Stomach smooth muscle (tissue), 2 donors: ENCODE results near the gene FOXL3.
"Not testable (repeated sequence)": the region's sequence is repeated elsewhere in the genome, so short reads cannot be mapped to it uniquely, and the experiment has no call there.

Source experiments
- H3K27ac ChIP-seq: one replicate; pipeline ENCODE4 v1.7.0; 2013; ENCODE audit warnings: mild to moderate bottlenecking, low read length, inconsistent platforms
- H3K27me3 ChIP-seq, 2 donors: one replicate each; pipeline ENCODE4 v1.7.0; 2013; ENCODE audit warnings: low read length in 2 of 2; ENCODE audit not compliant: insufficient read depth in 2 of 2, control insufficient read depth in 1 of 2
- H3K36me3 ChIP-seq, 2 donors: one replicate each; pipeline ENCODE4 v1.7.0; 2013; ENCODE audit warnings: low read length in 2 of 2; ENCODE audit not compliant: control insufficient read depth in 2 of 2, insufficient read depth in 2 of 2
- H3K4me1 ChIP-seq: one replicate; pipeline ENCODE4 v1.7.0; 2013; ENCODE audit warnings: low read length; ENCODE audit not compliant: control insufficient read depth, insufficient read depth
- H3K4me3 ChIP-seq, 2 donors: one replicate each; pipeline ENCODE4 v1.7.0; 2013; ENCODE audit warnings: low read length in 2 of 2
- H3K9ac ChIP-seq, 2 donors: one replicate each; pipeline ENCODE4 v1.7.0; 2013; ENCODE audit warnings: low read length in 2 of 2, mild to moderate bottlenecking in 1 of 2
- H3K9me3 ChIP-seq, 2 donors: one replicate each; pipeline ENCODE4 v1.7.0; 2013; ENCODE audit warnings: low read length in 2 of 2; ENCODE audit not compliant: control insufficient read depth in 2 of 2
- donor health status: healthy.
- donor health status: Pancreatic carcinoma.

Gene FOXL3

DNA sequence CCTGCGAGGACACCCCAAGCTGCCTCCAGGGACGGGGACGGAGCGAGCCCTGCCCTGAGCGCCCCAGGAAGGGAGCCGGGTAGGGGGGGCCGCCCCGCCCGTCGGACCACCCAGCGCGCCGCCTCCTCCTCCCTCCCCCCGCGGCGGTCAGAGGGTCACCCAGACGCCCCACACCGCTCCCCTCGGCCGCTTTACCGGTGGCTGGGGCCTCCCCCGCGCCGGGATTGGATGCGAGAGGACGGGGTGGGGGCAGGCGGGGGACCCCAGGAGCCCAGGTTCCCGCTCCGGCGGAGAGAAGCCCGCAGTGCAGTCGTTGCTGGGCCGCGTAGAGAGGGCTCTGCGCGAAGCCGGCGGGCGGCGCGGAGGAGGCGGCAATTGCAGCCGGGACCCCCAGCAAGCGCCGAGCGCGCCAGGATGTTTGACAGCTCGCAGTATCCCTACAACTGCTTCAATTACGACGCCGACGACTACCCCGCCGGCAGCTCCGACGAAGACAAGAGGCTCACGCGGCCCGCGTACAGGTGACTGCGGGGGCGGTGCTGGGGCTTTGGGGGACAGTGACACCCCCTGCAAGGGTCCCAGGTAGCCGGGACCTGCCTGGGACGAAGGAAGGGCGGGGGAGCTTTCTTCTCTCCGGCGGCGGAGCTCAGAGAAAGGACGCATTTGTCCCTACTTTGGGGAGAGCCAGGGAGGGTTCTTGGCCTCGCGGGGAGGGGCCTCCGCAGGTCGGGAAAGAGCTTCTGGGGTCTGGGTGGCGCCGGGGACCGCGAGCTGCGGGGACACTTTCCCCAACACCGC lies at the start of gene FOXL3:
Gene FOXL3 (plus strand): TSS at position 415 of the 798 bp plus-strand sequence. CDS start 0 bp downstream, at position 415.
- Histone ChIP-seq H3K27ac (no peak within 1 kb of the TSS), H3K4me1 (peaks cover 6% of the 10 kb centered on the region), H3K27me3 (peaks cover 52 to 63% of the 10 kb centered on the region in 2 donors), H3K9ac (no peak within 1 kb of the TSS), H3K4me3 (no peak within 1 kb of the TSS), H3K36me3 (no peaks in the 10 kb centered on the region), H3K9me3 (no peaks in the 10 kb centered on the region)

DNA sequence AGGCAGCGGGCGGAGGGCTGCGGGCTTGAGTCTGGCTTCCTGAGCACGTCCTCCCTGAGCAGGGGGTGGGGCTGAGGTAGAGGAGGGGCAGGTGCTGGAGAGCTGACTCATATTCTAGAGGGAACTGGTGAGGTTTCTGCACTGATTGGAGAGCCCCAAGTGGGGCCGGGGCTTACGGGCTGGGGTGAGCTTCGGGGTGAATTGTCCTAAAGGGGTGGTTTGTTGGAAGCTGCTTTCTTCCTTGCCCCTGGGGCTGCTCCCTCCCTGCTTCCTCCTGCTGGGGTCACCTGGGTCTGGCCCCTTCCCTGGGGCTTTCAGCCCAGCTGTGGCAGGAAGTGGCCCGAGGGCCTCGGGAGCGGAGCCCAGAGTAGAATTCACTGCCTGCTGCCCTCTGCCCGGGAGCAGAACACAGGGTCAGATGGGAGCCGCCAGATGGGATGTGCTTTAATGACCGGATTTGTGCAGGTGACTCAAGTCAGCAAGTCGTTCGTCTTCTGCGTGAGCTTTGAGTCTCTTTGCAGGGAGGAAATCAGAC lies 49.0 kb upstream of the FOXL3 start:
- Histone ChIP-seq H3K9me3 (no peaks in the 10 kb centered on the region), H3K36me3 (peaks cover 0 to 7% of the 10 kb centered on the region in 2 donors), H3K4me3 (no peak overlapping the region), H3K27me3 (no peaks in the 10 kb centered on the region), H3K9ac (no peak overlapping the region), H3K27ac (no peak overlapping the region), H3K4me1 (peaks cover 18% of the 10 kb centered on the region)

DNA sequence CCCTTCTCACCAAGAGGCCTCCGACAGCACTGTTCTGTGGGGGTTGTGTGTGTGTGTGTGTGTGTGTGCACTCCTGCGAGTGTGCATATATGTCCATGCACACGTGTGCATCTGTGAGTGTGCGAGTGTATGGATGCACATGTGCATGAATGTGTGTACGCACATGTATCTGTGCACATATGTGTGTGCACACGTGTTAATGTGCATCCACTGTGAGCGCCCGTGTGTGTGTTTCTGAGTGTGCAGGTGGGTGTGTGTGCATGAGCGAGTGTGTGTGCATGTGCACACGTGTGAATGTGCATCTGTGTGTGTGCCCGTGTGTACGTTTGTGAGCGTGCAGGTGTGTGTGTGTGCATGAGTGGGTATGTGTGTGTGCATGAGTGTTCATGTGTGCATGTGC lies 48.5 kb upstream of the FOXL3 start:
- Histone ChIP-seq H3K9ac (no peak overlapping the region), H3K27me3 (no peaks in the 10 kb centered on the region), H3K4me3 (no peak overlapping the region), H3K27ac (no peak overlapping the region), H3K4me1 (peaks cover 12% of the 10 kb centered on the region), H3K9me3 (no peaks in the 10 kb centered on the region), H3K36me3 (peaks cover 3 to 7% of the 10 kb centered on the region in 2 donors)

DNA sequence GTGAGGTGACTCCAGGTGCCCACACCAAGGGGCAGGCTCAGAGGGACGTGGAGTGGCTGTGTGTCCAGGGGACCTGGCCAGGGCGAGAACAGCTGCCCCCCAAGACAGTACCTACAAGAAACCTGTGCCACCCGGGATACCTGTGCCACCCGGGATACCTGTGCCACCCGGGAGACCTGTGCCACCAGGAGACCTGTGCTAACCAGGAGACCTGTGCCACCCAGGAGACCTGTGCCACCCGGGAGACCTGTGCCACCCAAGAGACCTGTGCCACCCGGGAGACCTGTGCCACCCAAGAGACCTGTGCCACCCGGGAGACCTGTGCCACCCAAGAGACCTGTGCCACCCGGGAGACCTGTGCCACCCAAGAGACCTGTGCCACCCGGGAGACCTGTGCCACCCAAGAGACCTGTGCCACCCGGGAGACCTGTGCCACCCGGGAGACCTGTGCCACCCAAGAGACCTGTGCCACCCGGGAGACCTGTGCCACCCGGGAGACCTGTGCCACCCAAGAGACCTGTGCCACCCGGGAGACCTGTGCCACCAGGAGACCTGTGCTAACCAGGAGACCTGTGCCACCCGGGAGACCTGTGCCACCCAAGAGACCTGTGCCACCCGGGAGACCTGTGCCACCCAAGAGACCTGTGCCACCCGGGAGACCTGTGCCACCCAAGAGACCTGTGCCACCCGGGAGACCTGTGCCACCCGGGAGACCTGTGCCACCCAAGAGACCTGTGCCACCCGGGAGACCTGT lies 47.0 kb upstream of the FOXL3 start:
- H3K9me3 ChIP-seq, H3K27ac ChIP-seq, H3K9ac ChIP-seq, H3K4me3 ChIP-seq, H3K36me3 ChIP-seq, H3K27me3 ChIP-seq, H3K4me1 ChIP-seq: not testable (repeated sequence)

DNA sequence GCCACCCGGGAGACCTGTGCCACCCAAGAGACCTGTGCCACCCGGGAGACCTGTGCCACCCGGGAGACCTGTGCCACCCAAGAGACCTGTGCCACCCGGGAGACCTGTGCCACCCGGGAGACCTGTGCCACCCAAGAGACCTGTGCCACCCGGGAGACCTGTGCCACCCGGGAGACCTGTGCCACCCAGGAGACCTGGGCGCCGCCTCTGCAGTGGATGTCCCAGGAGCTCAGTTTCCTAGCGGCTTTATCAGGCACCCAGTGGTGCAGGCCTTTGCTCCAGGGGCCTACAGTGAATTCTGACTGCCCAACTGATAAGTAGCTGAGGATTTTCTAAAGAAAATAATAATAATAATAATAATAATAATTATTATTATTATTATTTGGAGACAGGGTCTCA lies 46.4 kb upstream of the FOXL3 start:
- H3K4me3 ChIP-seq, H3K36me3 ChIP-seq, H3K4me1 ChIP-seq, H3K27me3 ChIP-seq, H3K9ac ChIP-seq, H3K27ac ChIP-seq, H3K9me3 ChIP-seq: not testable (repeated sequence)

DNA sequence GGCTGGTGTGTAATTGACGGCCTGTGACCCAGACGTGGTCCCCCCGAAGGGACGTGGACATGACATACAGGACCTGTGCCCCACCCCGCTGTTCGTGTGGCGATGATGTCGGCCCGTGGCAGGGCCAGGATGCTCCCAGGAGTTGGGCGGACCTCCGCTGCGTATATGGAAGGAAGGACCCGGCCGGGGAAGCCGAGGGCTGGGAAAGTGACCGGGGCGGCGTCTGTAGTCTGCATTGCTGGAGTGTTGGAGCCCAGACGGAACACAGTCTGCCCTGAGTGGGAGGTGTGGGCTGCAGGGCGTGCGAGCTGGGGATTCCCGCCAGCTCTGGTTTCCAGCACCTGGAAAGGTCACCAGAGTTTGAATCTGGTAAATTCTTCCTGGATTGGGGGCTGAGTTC lies 45.0 kb upstream of the FOXL3 start:
- Histone ChIP-seq H3K9ac (no peak overlapping the region), H3K4me3 (no peak overlapping the region), H3K27me3 (no peaks in the 10 kb centered on the region), H3K36me3 (peaks cover 20% of the 10 kb centered on the region in 2 donors), H3K27ac (no peak overlapping the region), H3K4me1 (peaks cover 5% of the 10 kb centered on the region), H3K9me3 (no peaks in the 10 kb centered on the region)

DNA sequence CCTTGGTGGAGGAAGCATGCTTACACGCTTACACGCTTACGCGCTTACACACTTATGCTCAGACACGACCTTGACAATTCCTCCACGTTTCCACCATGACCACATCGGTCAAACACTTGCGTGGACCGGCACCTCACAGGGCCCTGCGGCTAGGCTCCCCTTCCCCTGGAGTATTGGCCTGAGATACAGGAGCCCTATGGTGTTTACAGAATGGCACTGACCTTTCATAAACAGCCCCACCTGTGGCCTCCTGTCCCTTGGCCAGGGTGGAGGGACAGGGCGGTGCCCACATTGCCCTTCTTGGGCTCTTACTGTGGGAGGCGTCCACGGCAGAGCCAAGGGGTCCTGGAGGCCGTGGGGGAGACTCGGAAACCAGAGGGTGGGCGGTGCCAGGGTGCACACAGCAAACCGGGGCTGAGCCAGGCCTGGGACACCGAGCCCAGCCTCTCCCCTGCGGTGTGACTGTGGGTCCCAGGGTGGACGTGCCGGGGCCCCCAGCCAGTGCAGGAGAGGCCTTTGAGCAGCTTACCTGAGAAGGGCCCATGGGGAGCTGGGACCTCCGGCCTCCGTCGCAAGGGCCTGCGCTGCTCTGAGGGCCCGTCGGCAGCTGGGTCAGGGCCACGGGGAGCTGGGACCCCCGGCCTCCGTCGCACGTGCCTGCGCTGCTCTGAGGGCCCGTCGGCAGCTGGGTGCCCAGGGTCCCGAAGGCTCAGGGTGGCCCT lies 44.2 kb upstream of the FOXL3 start:
- H3K36me3 ChIP-seq: peaks cover 20 to 25% of the 10 kb centered on the region in 2 donors
- no peaks in the 10 kb centered on the region for H3K27me3 ChIP-seq
- H3K9me3 ChIP-seq: no peaks in the 10 kb centered on the region
- H3K4me1 ChIP-seq: peaks cover 4% of the 10 kb centered on the region
- H3K9ac ChIP-seq: no peak overlapping the region
- H3K27ac ChIP-seq: no peak overlapping the region
- H3K4me3 ChIP-seq: no peak overlapping the region

DNA sequence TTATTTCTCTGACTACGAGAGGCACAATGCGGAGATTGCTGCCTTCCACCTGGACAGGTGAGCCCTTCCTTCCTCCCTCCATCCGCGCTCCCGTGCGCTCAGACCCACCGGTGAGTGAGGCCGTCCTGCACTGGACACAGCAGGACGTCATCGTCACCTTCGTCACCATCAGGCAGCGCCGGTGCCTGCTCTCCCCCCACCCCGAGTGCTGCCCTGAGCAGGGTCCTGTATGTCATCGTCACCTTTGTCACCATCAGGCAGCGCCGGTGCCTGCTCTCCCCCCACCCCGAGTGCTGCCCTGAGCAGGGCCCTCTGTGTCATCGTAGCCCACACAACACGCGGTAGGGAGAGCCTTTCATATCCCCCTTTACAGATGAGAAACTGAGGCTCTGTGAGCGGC lies 43.5 kb upstream of the FOXL3 start:
- no peaks in the 10 kb centered on the region for H3K9me3 ChIP-seq
- H3K27me3 ChIP-seq: no peaks in the 10 kb centered on the region
- no peak overlapping the region for H3K9ac ChIP-seq
- no peaks in the 10 kb centered on the region for H3K4me1 ChIP-seq
- no peak overlapping the region for H3K4me3 ChIP-seq
- no peak overlapping the region for H3K27ac ChIP-seq
- H3K36me3 ChIP-seq: peaks cover 21 to 27% of the 10 kb centered on the region in 2 donors

DNA sequence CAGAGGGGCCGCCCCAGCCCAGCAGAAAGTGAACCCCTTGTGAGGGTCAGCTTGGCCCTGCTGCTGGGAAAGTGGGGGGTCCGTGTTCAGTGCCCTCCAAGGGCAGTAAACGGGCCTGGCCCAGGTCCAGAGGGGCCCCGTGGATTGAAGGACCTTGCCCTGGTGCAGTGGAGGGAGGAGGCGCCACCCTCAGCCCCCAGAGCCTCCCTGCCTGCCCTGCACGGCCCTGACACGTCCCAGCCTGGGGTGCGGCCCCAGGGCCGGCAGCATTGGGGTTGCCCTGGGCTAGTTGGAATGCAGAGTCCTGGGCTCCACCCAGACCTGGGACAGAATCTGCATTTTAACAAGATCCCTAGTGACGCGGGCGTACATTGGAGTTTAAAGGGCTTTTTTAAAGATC lies 42.8 kb upstream of the FOXL3 start:
- H3K27me3 ChIP-seq: no peaks in the 10 kb centered on the region
- no peaks in the 10 kb centered on the region for H3K4me1 ChIP-seq
- no peaks in the 10 kb centered on the region for H3K9me3 ChIP-seq
- no peak overlapping the region for H3K4me3 ChIP-seq
- no peak overlapping the region for H3K9ac ChIP-seq
- no peak overlapping the region for H3K27ac ChIP-seq
- peaks cover 28 to 32% of the 10 kb centered on the region in 2 donors for H3K36me3 ChIP-seq

DNA sequence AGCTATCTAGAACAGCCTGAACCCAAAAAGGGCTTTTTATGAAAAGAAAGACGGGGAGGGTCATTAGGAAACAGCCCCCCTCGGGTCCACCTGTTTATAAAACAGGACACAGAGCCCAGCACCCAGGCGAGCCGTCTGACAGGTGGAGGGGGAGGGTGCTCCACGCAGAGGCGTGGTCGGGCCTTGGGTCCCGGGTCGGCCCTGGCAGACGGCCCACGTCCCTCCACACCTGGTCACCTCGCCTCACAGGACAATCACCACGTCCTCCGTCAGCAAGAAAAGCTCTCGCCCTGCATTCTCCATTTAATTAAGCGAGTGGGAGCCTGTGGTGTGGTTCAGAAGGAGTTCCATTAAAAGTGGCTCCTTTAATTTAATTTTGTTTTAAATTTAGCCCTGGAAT lies 42.3 kb upstream of the FOXL3 start:
- Histone ChIP-seq H3K4me3 (no peak overlapping the region), H3K27ac (no peak overlapping the region)

More for the DNA sequence above, 42.3 kb upstream of the FOXL3 start:
- H3K4me1 ChIP-seq: no peaks in the 10 kb centered on the region
- peaks cover 32 to 36% of the 10 kb centered on the region in 2 donors for H3K36me3 ChIP-seq
- H3K9ac ChIP-seq: no peak overlapping the region
- H3K27me3 ChIP-seq: no peaks in the 10 kb centered on the region
- no peaks in the 10 kb centered on the region for H3K9me3 ChIP-seq
